CD4-positive, CD25-positive, alpha-beta regulatory T cell (primary cell): ENCODE data around the gene SPACA7. TPM values are rescaled to one million over a fixed set of nuclear protein-coding genes. Genes with fewer than 3 reads are reported as not detected.

ENCODE experiments used
- ATAC-seq, 2 donors: fragments of 150-1000 bp; cut with Tn5 transposase; one replicate each; pipeline ENCODE4 v1.10.0; 2021; ENCODE audit warnings: low read depth in 2 of 2, moderate number of reproducible peaks in 2 of 2, moderate library complexity in 1 of 2
- DNase-seq, 3 donors: peaks; one replicate each; pipeline versions ENCODE4 v3.0.0 to v3.0.0-alpha.2; 2012 to 2022; ENCODE audit warnings: mixed read lengths in 1 of 3
- H3K27ac ChIP-seq: one replicate; pipeline ENCODE4 v1.7.0; 2013; ENCODE audit warnings: mild to moderate bottlenecking, low read length; ENCODE audit not compliant: insufficient read depth, poor library complexity, severe bottlenecking
- H3K27me3 ChIP-seq: one replicate; pipeline ENCODE4 v1.7.0; 2013; ENCODE audit warnings: low read length; ENCODE audit not compliant: control insufficient read depth, insufficient read depth
- H3K36me3 ChIP-seq: one replicate; pipeline ENCODE4 v1.7.0; 2013; ENCODE audit warnings: mild to moderate bottlenecking, low read length, moderate library complexity; ENCODE audit not compliant: control insufficient read depth, insufficient read depth
- H3K4me1 ChIP-seq: 2 replicates; pipeline ENCODE4 v1.7.0; 2013; ENCODE audit warnings: mild to moderate bottlenecking, low read length; ENCODE audit not compliant: insufficient read depth, control insufficient read depth, poor library complexity, severe bottlenecking
- H3K4me3 ChIP-seq: one replicate; pipeline ENCODE4 v1.7.0; 2013; ENCODE audit warnings: low read depth, mild to moderate bottlenecking, low read length, moderate library complexity
- H3K9me3 ChIP-seq, 2 experiments: 1 replicate in 1 of 2; 2 replicates in 1 of 2; pipeline ENCODE4 v1.7.0; 2013; ENCODE audit warnings: low read length in 2 of 2, mild to moderate bottlenecking in 1 of 2, moderate library complexity in 1 of 2; ENCODE audit not compliant: control insufficient read depth in 2 of 2
- H3K27ac Mint-ChIP-seq, 3 donors: one replicate each; pipeline ENCODE4 v1.8.0; 2020 to 2022; ENCODE audit warnings: mild to moderate bottlenecking in 3 of 3, mixed read lengths in 3 of 3, moderate library complexity in 2 of 3
- H3K27me3 Mint-ChIP-seq: one replicate; pipeline ENCODE4 v1.8.0; 2022; ENCODE audit warnings: mild to moderate bottlenecking, mixed read lengths
- H3K36me3 Mint-ChIP-seq: one replicate; pipeline ENCODE4 v1.8.0; 2020; ENCODE audit warnings: mixed read lengths
- H3K4me1 Mint-ChIP-seq, 4 donors: one replicate each; pipeline ENCODE4 v1.8.0; 2020 to 2022; ENCODE audit warnings: mixed read lengths in 4 of 4, mild to moderate bottlenecking in 1 of 4
- H3K4me3 Mint-ChIP-seq, 4 donors: one replicate each; pipeline ENCODE4 v1.8.0; 2020 to 2022; ENCODE audit warnings: mild to moderate bottlenecking in 4 of 4, mixed read lengths in 4 of 4, moderate library complexity in 3 of 4
- H3K9me3 Mint-ChIP-seq, 7 donors: one replicate each; pipeline ENCODE4 v1.8.0; 2020 to 2022; ENCODE audit warnings: mixed read lengths in 7 of 7, mild to moderate bottlenecking in 3 of 7, moderate library complexity in 2 of 7
- polyA plus RNA-seq, 4 donors: library from polyadenylated mRNA; unstranded; fragments of 300-500 nt; fragmentation: Illumina TruSeq; gene quantifications; one replicate each; pipeline ENCODE4 v1.2.3, GENCODE V29; 2021
- total RNA-seq: library from RNA; stranded (reverse); gene quantifications from one replicate; pipeline ENCODE4 v1.2.3, GENCODE V29; 2022

Gene SPACA7
- total and polyA plus RNA-seq, 5 donors from 2014 or later, result not detected

DNA sequence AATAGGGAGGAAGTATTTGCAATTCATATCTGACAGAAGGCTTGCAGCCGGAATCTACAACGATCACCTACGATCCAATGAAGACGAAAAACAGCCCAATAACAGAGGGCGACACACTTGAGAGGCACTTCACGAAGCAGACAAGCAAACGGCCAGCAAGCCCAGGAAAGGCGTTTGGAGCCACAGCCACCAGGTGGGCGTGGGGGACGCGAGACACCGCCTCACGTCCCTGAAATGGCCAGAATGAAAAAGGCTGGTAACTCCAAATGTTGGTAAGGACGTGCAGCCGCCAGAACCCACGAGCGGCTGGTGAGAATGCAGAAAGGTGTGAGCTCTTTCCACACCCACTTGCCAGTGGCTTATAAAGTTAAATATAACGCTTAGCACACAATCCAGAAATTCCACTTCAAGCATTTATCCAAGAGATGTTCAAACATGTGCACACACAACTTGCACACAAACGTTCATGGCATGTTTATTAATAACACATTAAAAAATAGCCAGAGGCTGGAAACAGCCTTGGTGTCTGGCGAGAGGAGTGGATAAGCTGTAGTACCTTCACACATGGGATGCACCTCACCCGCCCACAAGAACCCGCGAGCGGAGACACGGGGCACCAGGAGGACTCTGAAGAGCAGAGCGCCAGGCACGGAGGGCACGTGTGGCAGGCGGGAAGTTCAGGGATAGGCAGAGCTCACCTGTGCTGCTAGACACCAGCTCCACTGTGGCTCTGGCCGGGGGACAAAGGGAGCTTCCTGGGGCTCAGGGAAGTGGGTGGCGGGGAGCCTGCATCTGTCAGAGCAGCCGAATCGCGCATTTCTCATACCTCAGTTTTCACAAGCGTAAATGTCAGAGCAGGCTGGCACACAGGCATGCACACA, 89.3 kb downstream of the SPACA7 start:
- Histone ChIP-seq H3K27me3 (no peaks in the 10 kb centered on the region), H3K36me3 (no peaks in the 10 kb centered on the region), H3K9me3 (no peaks in the 10 kb centered on the region), H3K4me3 (no peak overlapping the region), H3K27ac (no peak overlapping the region), H3K4me1 (no peaks in the 10 kb centered on the region)
- Mint-ChIP-seq H3K4me1 (no peaks in the 10 kb centered on the region), H3K9me3 (peaks cover 0 to 9% (median 2%) of the 10 kb centered on the region in 7 donors), H3K27ac (no peak overlapping the region), H3K27me3 (no peaks in the 10 kb centered on the region), H3K4me3 (no peak overlapping the region), H3K36me3 (no peaks in the 10 kb centered on the region)
- ATAC-seq, result no peak
- DNase-seq, result no peak

DNA sequence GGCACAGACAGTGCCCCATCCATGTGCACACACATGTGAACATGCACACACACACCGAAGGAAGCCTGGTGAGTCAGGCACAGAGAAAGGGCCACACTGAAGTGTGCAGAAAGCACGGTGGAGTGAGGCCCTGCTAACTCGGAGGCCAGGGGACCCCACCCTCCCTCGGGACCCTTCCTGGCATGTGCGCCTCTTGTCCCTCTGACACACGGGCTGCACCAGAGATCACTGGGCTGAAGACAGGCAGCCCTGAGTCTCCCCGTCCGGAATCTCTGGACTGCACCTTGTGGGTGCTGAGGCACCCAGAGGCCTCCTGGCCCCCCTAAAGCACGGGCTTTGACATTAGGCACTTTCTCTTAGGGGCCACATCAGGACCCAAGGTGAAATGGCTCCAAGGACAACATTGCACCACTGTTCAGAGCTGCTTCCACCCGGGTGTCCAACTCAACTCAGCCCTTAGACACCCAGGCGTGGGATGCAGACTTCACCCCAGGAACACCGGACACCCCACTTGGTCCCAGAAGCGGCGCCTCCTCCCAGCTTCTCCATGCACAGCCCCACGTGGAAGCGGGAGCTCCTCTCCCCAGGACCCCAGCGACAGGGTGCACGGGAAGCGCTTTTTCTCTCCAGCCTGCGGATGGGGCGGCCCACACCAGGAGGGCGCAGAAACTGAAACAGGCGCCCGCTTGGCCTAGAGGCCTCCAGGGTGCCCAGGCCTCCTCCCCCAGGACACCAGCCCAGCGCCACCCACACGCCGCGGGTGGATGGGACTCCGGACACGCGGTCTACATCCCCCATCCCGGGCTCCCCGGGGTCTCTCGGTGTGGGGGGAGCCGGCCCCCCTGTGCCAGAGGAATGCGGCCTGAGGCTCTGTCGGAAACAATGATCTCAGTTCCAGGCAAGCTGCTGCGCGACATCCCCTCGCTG, 90.2 kb downstream of the SPACA7 start:
- no peaks in the 10 kb centered on the region for H3K4me1 Mint-ChIP-seq
- no peaks in the 10 kb centered on the region for H3K9me3 ChIP-seq
- peaks cover 0 to 9% (median 2%) of the 10 kb centered on the region in 7 donors for H3K9me3 Mint-ChIP-seq
- H3K27me3 ChIP-seq, result no peaks in the 10 kb centered on the region
- H3K36me3 ChIP-seq, result no peaks in the 10 kb centered on the region
- H3K27me3 Mint-ChIP-seq, result no peaks in the 10 kb centered on the region
- H3K36me3 Mint-ChIP-seq, result no peaks in the 10 kb centered on the region
- no peak overlapping the region for H3K4me3 Mint-ChIP-seq
- DNase-seq, result no peak
- no peak overlapping the region for H3K4me3 ChIP-seq
- ATAC-seq, result no peak
- no peaks in the 10 kb centered on the region for H3K4me1 ChIP-seq
- no peak overlapping the region for H3K27ac ChIP-seq
- H3K27ac Mint-ChIP-seq, result no peak overlapping the region

GRCh38 chr13:112467236-112467635, 91.1 kb downstream of the SPACA7 start:
- H3K4me3 ChIP-seq, result no peak overlapping the region
- no peak overlapping the region for H3K4me3 Mint-ChIP-seq
- H3K27ac ChIP-seq, result no peak overlapping the region
- no peaks in the 10 kb centered on the region for H3K27me3 Mint-ChIP-seq
- DNase-seq, result no peak
- no peaks in the 10 kb centered on the region for H3K9me3 ChIP-seq
- no peaks in the 10 kb centered on the region for H3K36me3 ChIP-seq
- no peak for ATAC-seq
- H3K36me3 Mint-ChIP-seq, result no peaks in the 10 kb centered on the region
- H3K27ac Mint-ChIP-seq, result no peak overlapping the region
- H3K9me3 Mint-ChIP-seq, result peaks cover 0 to 10% (median 2%) of the 10 kb centered on the region in 7 donors
- H3K27me3 ChIP-seq, result no peaks in the 10 kb centered on the region
- H3K4me1 Mint-ChIP-seq, result no peaks in the 10 kb centered on the region
- no peaks in the 10 kb centered on the region for H3K4me1 ChIP-seq

DNA sequence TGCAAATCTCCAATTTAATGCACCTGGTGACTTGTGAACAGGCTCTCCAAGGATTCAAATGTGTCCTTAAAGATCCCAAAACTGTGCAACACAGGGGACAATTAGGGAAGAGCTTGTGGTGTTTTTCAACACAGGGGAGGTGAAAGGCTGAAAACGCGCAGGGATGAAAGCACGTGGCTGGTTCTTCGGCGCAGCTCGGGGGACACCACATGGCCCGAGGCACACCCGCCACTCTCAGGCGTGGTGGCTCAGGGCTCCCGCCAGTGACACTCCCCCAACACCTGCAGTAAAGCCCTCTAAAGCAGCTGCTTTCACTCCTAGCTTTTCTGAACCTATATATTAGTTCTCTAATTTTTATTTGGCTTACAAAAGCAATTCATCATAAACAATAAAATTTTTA, 91.9 kb downstream of the SPACA7 start:
- Mint-ChIP-seq H3K36me3 (no peaks in the 10 kb centered on the region), H3K27me3 (no peaks in the 10 kb centered on the region), H3K4me3 (no peak overlapping the region), H3K9me3 (peaks cover 0 to 16% (median 2%) of the 10 kb centered on the region in 7 donors), H3K4me1 (peaks cover 0 to 5% (median 0%) of the 10 kb centered on the region in 4 donors), H3K27ac (no peak overlapping the region)
- no peak overlapping the region for H3K27ac ChIP-seq
- no peaks in the 10 kb centered on the region for H3K27me3 ChIP-seq
- H3K4me3 ChIP-seq, result no peak overlapping the region
- H3K4me1 ChIP-seq, result no peaks in the 10 kb centered on the region
- no peaks in the 10 kb centered on the region for H3K36me3 ChIP-seq
- no peak for ATAC-seq
- DNase-seq, result no peak
- H3K9me3 ChIP-seq, result no peaks in the 10 kb centered on the region

GRCh38 chr13:112469071-112469745, 93.1 kb downstream of the SPACA7 start:
- Histone ChIP-seq H3K27me3 (no peaks in the 10 kb centered on the region), H3K9me3 (no peaks in the 10 kb centered on the region), H3K36me3 (no peaks in the 10 kb centered on the region), H3K4me3 (no peak overlapping the region), H3K27ac (no peak overlapping the region), H3K4me1 (no peaks in the 10 kb centered on the region)
- Mint-ChIP-seq H3K4me3 (no peak overlapping the region), H3K9me3 (peaks cover 0 to 16% (median 0%) of the 10 kb centered on the region in 7 donors), H3K27me3 (no peaks in the 10 kb centered on the region), H3K27ac (no peak overlapping the region), H3K4me1 (peaks cover 0 to 5% (median 0%) of the 10 kb centered on the region in 4 donors), H3K36me3 (no peaks in the 10 kb centered on the region)
- no peak for DNase-seq
- ATAC-seq, result no peak

GRCh38 chr13:112473818-112474217, 97.7 kb downstream of the SPACA7 start:
- Mint-ChIP-seq H3K27ac (no peak overlapping the region), H3K4me1 (peaks cover 0 to 5% (median 0%) of the 10 kb centered on the region in 4 donors), H3K27me3 (no peaks in the 10 kb centered on the region)

GRCh38 chr13:112474869-112475268, 98.7 kb downstream of the SPACA7 start:
- Histone ChIP-seq H3K27ac (no peak overlapping the region), H3K27me3 (no peaks in the 10 kb centered on the region), H3K36me3 (no peaks in the 10 kb centered on the region), H3K4me1 (no peaks in the 10 kb centered on the region), H3K9me3 (no peaks in the 10 kb centered on the region), H3K4me3 (no peak overlapping the region)
- no peak for DNase-seq
- no peaks in the 10 kb centered on the region for H3K27me3 Mint-ChIP-seq
- ATAC-seq, result no peak
- H3K4me3 Mint-ChIP-seq, result no peak overlapping the region
- H3K36me3 Mint-ChIP-seq, result no peaks in the 10 kb centered on the region
- H3K27ac Mint-ChIP-seq, result no peak overlapping the region
- H3K4me1 Mint-ChIP-seq, result peaks cover 0 to 5% (median 0%) of the 10 kb centered on the region in 4 donors
- H3K9me3 Mint-ChIP-seq, result peaks cover 0 to 16% (median 2%) of the 10 kb centered on the region in 7 donors

More at GRCh38 chr13:112473818-112474217, 97.7 kb downstream of the SPACA7 start:
- ATAC-seq (no peak), DNase-seq (no peak)
- H3K27ac ChIP-seq, result no peak overlapping the region
- H3K4me3 Mint-ChIP-seq, result no peak overlapping the region
- no peaks in the 10 kb centered on the region for H3K36me3 ChIP-seq
- H3K9me3 Mint-ChIP-seq, result peaks cover 0 to 16% (median 2%) of the 10 kb centered on the region in 7 donors
- no peaks in the 10 kb centered on the region for H3K9me3 ChIP-seq
- no peak overlapping the region for H3K4me3 ChIP-seq
- H3K4me1 ChIP-seq, result no peaks in the 10 kb centered on the region
- no peaks in the 10 kb centered on the region for H3K36me3 Mint-ChIP-seq
- no peaks in the 10 kb centered on the region for H3K27me3 ChIP-seq
